Fibroblast of pulmonary artery (primary cell): Measurements from ENCODE around the gene CCN2.
A peak's percentile ranks its signal among the peaks of the same experiment; 100 is the strongest.

Source experiments
- DNase-seq: peaks from one replicate; pipeline ENCODE4 v3.0.0-alpha.2; 2010; ENCODE audit warnings: low read depth
- H3K4me3 ChIP-seq: replicated peaks from 2 replicates; pipeline ENCODE4 v1.5.1; 2011; ENCODE audit warnings: low read depth, mild to moderate bottlenecking, control low read depth, low read length, moderate library complexity
- TF ChIP-seq, protein P1 (sequence below): IDR thresholded peaks from 2 replicates; pipeline ENCODE4 v1.5.1; 2011; ENCODE audit warnings: mild to moderate bottlenecking, control low read depth, low read length, inconsistent platforms; ENCODE audit errors: missing control alignments

Gene CCN2

GRCh38 chr6:131955876-131956275, 4.7 kb upstream of the CCN2 start:
- no peak overlapping the region for H3K4me3 ChIP-seq
- DNase-seq: no peak
- TF ChIP-seq, protein P1, sequence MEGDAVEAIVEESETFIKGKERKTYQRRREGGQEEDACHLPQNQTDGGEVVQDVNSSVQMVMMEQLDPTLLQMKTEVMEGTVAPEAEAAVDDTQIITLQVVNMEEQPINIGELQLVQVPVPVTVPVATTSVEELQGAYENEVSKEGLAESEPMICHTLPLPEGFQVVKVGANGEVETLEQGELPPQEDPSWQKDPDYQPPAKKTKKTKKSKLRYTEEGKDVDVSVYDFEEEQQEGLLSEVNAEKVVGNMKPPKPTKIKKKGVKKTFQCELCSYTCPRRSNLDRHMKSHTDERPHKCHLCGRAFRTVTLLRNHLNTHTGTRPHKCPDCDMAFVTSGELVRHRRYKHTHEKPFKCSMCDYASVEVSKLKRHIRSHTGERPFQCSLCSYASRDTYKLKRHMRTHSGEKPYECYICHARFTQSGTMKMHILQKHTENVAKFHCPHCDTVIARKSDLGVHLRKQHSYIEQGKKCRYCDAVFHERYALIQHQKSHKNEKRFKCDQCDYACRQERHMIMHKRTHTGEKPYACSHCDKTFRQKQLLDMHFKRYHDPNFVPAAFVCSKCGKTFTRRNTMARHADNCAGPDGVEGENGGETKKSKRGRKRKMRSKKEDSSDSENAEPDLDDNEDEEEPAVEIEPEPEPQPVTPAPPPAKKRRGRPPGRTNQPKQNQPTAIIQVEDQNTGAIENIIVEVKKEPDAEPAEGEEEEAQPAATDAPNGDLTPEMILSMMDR: no peak

GRCh38 chr6:131955192-131955591, 4.0 kb upstream of the CCN2 start:
- no peak overlapping the region for H3K4me3 ChIP-seq
- TF ChIP-seq, protein P1: no peak
- no peak for DNase-seq

GRCh38 chr6:131954775-131955107, 3.6 kb upstream of the CCN2 start:
- TF ChIP-seq, protein P1: no peak
- peak; percentile 100 for DNase-seq
- peak overlapping the region; percentile 8 for H3K4me3 ChIP-seq

GRCh38 chr6:131954059-131954774, 3.0 kb upstream of the CCN2 start:
- DNase-seq: peak; percentile 82
- TF ChIP-seq, protein P1: no peak
- H3K4me3 ChIP-seq: peak overlapping the region; percentile 8

- H3K4me3 ChIP-seq: no peak overlapping the region
- no peak for DNase-seq
- TF ChIP-seq, protein P1: no peak
Observed at GRCh38 chr6:131952886-131953509, 1.8 kb upstream of the CCN2 start.

- H3K4me3 ChIP-seq: peak overlapping the region; percentile 75
- TF ChIP-seq, protein P1: no peak
- DNase-seq: peak; percentile 49
Observed at GRCh38 chr6:131951576-131952230, 531 bp upstream of the CCN2 start.
